Activated T-helper 17 cell treated with anti-CD3 and anti-CD28 coated beads, Interleukin-2, amount 50 U/mL, for 72 hours (primary cell): ENCODE data around the gene HDC. TPM values are rescaled to one million over a fixed set of nuclear protein-coding genes. Genes with fewer than 3 reads are reported as not detected.
A peak's percentile ranks its signal among the peaks of the same experiment; 100 is the strongest.

ENCODE experiments used
- ATAC-seq: fragments of 150-1000 bp; cut with Tn5 transposase; replicated peaks from 2 replicates; pipeline ENCODE4 v1.10.0; 2021; ENCODE audit warnings: mild to moderate bottlenecking, moderate library complexity
- H3K27ac Mint-ChIP-seq: one replicate; pipeline ENCODE4 v1.8.0; 2022; ENCODE audit warnings: mixed read lengths
- H3K27me3 Mint-ChIP-seq: one replicate; pipeline ENCODE4 v1.8.0; 2022; ENCODE audit warnings: mixed read lengths
- H3K36me3 Mint-ChIP-seq: one replicate; pipeline ENCODE4 v1.8.0; 2022; ENCODE audit warnings: low read depth, mild to moderate bottlenecking, mixed read lengths
- H3K4me1 Mint-ChIP-seq: one replicate; pipeline ENCODE4 v1.8.0; 2022; ENCODE audit warnings: mixed read lengths
- H3K4me3 Mint-ChIP-seq: one replicate; pipeline ENCODE4 v1.8.0; 2022; ENCODE audit warnings: mild to moderate bottlenecking, mixed read lengths
- H3K9me3 Mint-ChIP-seq: one replicate; pipeline ENCODE4 v1.8.0; 2022; ENCODE audit warnings: mixed read lengths
- total RNA-seq, 2 donors: library from RNA; stranded (reverse); gene quantifications; one replicate each; pipeline ENCODE4 v1.2.3, GENCODE V29; 2022

Gene HDC
- total RNA-seq, 2 donors from 2014 or later = 1.2 TPM; not detected in 1

- Mint-ChIP-seq H3K4me1 (no peaks in the 10 kb centered on the region), H3K36me3 (peaks cover 22% of the 10 kb centered on the region), H3K4me3 (no peak overlapping the region), H3K27ac (no peak overlapping the region), H3K27me3 (no peaks in the 10 kb centered on the region), H3K9me3 (no peaks in the 10 kb centered on the region)
- no peak for ATAC-seq
Measured at GRCh38 chr15:50227076-50227475, 38.5 kb downstream of the HDC start.

GRCh38 chr15:50225938-50226337 lies 39.6 kb downstream of the HDC start:
- H3K4me3 Mint-ChIP-seq = no peak overlapping the region
- H3K4me1 Mint-ChIP-seq = no peaks in the 10 kb centered on the region
- no peak overlapping the region for H3K27ac Mint-ChIP-seq
- peaks cover 22% of the 10 kb centered on the region for H3K36me3 Mint-ChIP-seq
- no peaks in the 10 kb centered on the region for H3K27me3 Mint-ChIP-seq
- no peaks in the 10 kb centered on the region for H3K9me3 Mint-ChIP-seq
- ATAC-seq = no peak

- Mint-ChIP-seq H3K27me3 (no peaks in the 10 kb centered on the region), H3K36me3 (peaks cover 22% of the 10 kb centered on the region)
Measured at GRCh38 chr15:50225057-50225456, 40.5 kb downstream of the HDC start.

GRCh38 chr15:50224606-50225005 lies 40.9 kb downstream of the HDC start:
- Mint-ChIP-seq H3K36me3 (peaks cover 22% of the 10 kb centered on the region), H3K4me1 (no peaks in the 10 kb centered on the region), H3K27me3 (no peaks in the 10 kb centered on the region), H3K27ac (no peak overlapping the region), H3K4me3 (no peak overlapping the region), H3K9me3 (no peaks in the 10 kb centered on the region)
- ATAC-seq = no peak

More at GRCh38 chr15:50225057-50225456, 40.5 kb downstream of the HDC start:
- no peaks in the 10 kb centered on the region for H3K9me3 Mint-ChIP-seq
- H3K4me1 Mint-ChIP-seq = no peaks in the 10 kb centered on the region
- no peak overlapping the region for H3K4me3 Mint-ChIP-seq
- ATAC-seq = no peak
- no peak overlapping the region for H3K27ac Mint-ChIP-seq

GRCh38 chr15:50222181-50222580 lies 43.3 kb downstream of the HDC start:
- H3K4me3 Mint-ChIP-seq = no peak overlapping the region
- no peaks in the 10 kb centered on the region for H3K9me3 Mint-ChIP-seq
- H3K36me3 Mint-ChIP-seq = peaks cover 10% of the 10 kb centered on the region
- no peaks in the 10 kb centered on the region for H3K4me1 Mint-ChIP-seq
- H3K27ac Mint-ChIP-seq = no peak overlapping the region
- ATAC-seq = no peak
- no peaks in the 10 kb centered on the region for H3K27me3 Mint-ChIP-seq

- Mint-ChIP-seq H3K27ac (peak overlapping the region; percentile 74), H3K4me1 (no peaks in the 10 kb centered on the region)
Measured at GRCh38 chr15:50219820-50220219, 45.7 kb downstream of the HDC start.

GRCh38 chr15:50218691-50219090 lies 46.8 kb downstream of the HDC start:
- ATAC-seq = no peak
- H3K27me3 Mint-ChIP-seq = peaks cover 4% of the 10 kb centered on the region
- no peaks in the 10 kb centered on the region for H3K4me1 Mint-ChIP-seq
- H3K27ac Mint-ChIP-seq = no peak overlapping the region
- H3K9me3 Mint-ChIP-seq = no peaks in the 10 kb centered on the region
- H3K36me3 Mint-ChIP-seq = peaks cover 7% of the 10 kb centered on the region
- no peak overlapping the region for H3K4me3 Mint-ChIP-seq

More at GRCh38 chr15:50219820-50220219, 45.7 kb downstream of the HDC start:
- peak; percentile 79 for ATAC-seq
- Mint-ChIP-seq H3K36me3 (peaks cover 10% of the 10 kb centered on the region), H3K27me3 (no peaks in the 10 kb centered on the region), H3K9me3 (no peaks in the 10 kb centered on the region), H3K4me3 (no peak overlapping the region)

- H3K27ac Mint-ChIP-seq = no peak overlapping the region
- no peak overlapping the region for H3K4me3 Mint-ChIP-seq
- H3K36me3 Mint-ChIP-seq = peaks cover 3% of the 10 kb centered on the region
- no peaks in the 10 kb centered on the region for H3K4me1 Mint-ChIP-seq
- no peak for ATAC-seq
- H3K9me3 Mint-ChIP-seq = no peaks in the 10 kb centered on the region
- peaks cover 4% of the 10 kb centered on the region for H3K27me3 Mint-ChIP-seq
Measured at GRCh38 chr15:50218291-50218690, 47.2 kb downstream of the HDC start.

GRCh38 chr15:50210462-50211157 lies 54.9 kb downstream of the HDC start:
- Mint-ChIP-seq H3K4me1 (no peaks in the 10 kb centered on the region), H3K27me3 (peaks cover 15% of the 10 kb centered on the region), H3K9me3 (peaks cover 18% of the 10 kb centered on the region), H3K36me3 (peaks cover 27% of the 10 kb centered on the region), H3K27ac (no peak overlapping the region), H3K4me3 (no peak overlapping the region)
- no peak for ATAC-seq

GRCh38 chr15:50209809-50210208 lies 55.7 kb downstream of the HDC start:
- no peaks in the 10 kb centered on the region for H3K4me1 Mint-ChIP-seq

GRCh38 chr15:50206020-50206419 lies 59.5 kb downstream of the HDC start:
- Mint-ChIP-seq H3K4me1 (no peaks in the 10 kb centered on the region), H3K36me3 (peaks cover 41% of the 10 kb centered on the region), H3K27me3 (peaks cover 6% of the 10 kb centered on the region), H3K4me3 (no peak overlapping the region), H3K9me3 (peaks cover 4% of the 10 kb centered on the region), H3K27ac (no peak overlapping the region)
- no peak for ATAC-seq

More at GRCh38 chr15:50209809-50210208, 55.7 kb downstream of the HDC start:
- ATAC-seq = no peak
- peaks cover 15% of the 10 kb centered on the region for H3K27me3 Mint-ChIP-seq
- H3K4me3 Mint-ChIP-seq = no peak overlapping the region
- peaks cover 18% of the 10 kb centered on the region for H3K9me3 Mint-ChIP-seq
- H3K27ac Mint-ChIP-seq = no peak overlapping the region
- peaks cover 33% of the 10 kb centered on the region for H3K36me3 Mint-ChIP-seq

GRCh38 chr15:50202003-50202402 lies 63.5 kb downstream of the HDC start:
- no peaks in the 10 kb centered on the region for H3K4me1 Mint-ChIP-seq
- no peaks in the 10 kb centered on the region for H3K9me3 Mint-ChIP-seq
- peaks cover 38% of the 10 kb centered on the region for H3K36me3 Mint-ChIP-seq
- no peaks in the 10 kb centered on the region for H3K27me3 Mint-ChIP-seq
- H3K27ac Mint-ChIP-seq = no peak overlapping the region
- no peak for ATAC-seq
- H3K4me3 Mint-ChIP-seq = no peak overlapping the region

- Mint-ChIP-seq H3K27ac (no peak overlapping the region), H3K27me3 (no peaks in the 10 kb centered on the region), H3K36me3 (peaks cover 6% of the 10 kb centered on the region), H3K4me1 (no peaks in the 10 kb centered on the region), H3K9me3 (no peaks in the 10 kb centered on the region), H3K4me3 (no peak overlapping the region)
- ATAC-seq = no peak
Measured at GRCh38 chr15:50192926-50193620, 72.5 kb downstream of the HDC start.

- Mint-ChIP-seq H3K27ac (no peak overlapping the region), H3K4me3 (no peak overlapping the region), H3K4me1 (peaks cover 4% of the 10 kb centered on the region), H3K9me3 (no peaks in the 10 kb centered on the region), H3K36me3 (no peaks in the 10 kb centered on the region), H3K27me3 (peaks cover 4% of the 10 kb centered on the region)
- no peak for ATAC-seq
Measured at GRCh38 chr15:50192164-50192563, 73.4 kb downstream of the HDC start.
